Measurements from ENCODE around the gene PDCD10.

PDCD10 gene

DNA sequence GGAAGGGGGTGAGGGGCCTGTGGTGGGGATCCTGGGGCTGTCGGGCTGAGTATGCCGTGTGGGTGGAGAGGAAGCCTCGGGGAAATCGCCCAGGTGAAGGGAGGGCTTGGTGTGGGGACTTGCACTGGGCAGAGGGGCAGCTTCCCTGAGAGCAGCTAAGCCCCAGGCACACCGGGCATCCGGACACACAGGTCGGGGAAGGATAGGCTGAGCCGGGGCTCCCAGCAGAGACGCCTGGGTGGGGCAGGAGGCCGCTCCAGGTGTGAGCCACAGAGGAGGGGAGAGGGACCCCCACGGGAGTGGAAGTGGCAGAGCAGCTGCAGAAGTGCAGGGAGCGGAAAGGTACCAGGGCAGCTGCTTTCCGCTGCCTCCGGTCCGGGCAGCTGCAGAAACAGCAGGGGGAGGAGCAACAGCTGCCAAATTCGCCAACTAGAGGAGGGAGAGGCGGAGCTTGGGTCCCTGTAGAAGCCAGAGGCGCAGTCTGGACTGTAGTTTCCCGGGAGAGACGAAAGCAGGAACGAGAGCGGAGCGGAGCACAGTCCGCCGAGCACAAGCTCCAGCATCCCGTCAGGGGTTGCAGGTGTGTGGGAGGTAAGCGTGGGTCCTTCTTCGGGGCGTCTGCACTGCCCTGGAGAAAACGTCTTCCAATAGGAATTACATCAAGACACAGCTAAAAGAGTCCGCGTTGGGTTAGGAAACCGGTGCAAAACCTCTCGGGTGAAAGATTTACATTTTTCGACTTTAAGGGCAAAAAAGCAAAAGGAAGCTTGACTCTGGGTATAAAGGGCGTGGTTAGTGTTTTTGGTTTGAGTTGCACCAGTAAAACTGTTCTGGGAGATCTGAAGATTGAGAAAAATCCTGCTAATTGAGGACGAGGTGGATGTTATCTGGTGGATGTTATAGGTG lies 794 bp upstream of the PDCD10 start, which contains the start of gene SERPINI1:
Gene SERPINI1 (plus strand): TSS at position 489 of the 906 bp plus-strand sequence. CDS start 53,408 bp downstream, outside the sequence.
- DNase-seq (ENCODE audit: low read depth in 2 of 2), result peak; percentile 66 to 69

DNA sequence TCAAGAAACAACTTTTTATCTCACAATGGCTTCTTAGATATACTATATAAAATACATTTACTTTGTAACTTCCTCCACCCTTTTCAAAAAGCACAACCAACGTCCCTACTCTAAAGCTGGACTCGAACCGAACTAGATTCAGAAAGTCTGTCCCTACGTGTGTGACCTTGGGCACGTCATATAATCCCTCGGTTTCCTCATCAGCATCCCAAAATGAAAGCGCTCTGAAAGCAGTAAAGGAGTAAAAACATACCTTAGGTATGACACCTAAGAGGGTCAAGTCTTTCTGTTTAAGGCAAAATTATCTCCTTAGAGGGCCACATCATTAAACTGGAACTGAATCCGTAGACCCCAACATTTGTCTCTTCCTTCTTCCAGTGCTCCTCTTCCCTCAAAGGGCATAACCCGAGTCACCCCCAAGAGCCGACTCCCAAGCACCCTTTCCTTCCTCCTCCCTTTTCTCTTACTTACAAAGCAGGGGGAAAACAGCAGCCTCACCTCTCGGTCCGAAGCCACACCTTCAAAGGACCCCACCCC lies 663 bp downstream of the PDCD10 start:
- DNase-seq (ENCODE audit: low read depth in 2 of 2), result no peak

DNA sequence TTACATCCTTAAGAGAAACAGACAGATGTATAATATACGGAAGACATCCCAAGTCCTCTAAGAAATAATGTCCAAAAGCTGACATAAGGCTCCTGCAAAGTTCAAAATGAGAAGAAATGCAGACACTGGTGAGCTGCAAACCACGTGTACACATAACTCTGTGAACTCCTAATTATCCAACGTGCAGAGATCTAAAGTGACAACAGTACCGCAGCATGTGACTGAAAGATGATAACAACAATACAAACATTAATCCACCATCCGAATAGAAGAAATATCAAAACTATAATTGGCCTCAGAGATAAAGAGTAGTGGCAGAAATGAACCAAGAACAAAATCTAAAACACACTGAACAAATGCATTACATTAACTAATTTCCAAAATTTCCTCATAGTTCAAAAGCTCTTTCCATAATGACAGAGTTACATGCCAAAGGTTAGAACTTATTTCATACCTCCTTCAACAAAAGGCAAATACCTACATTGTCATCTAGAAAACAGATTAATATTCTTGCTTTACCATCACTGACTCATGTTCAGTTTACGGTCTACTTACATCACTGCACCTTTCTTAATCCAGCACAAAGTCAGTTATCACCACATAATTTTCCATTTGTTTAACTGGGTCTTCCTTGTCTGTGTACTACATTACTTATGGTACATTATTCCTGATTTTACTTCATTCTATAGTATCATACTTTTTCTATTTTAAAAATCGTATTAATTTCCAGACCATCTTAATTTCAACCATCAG lies 2.2 kb downstream of the PDCD10 start:
- no peak for DNase-seq (ENCODE audit: low read depth in 2 of 2)

DNA sequence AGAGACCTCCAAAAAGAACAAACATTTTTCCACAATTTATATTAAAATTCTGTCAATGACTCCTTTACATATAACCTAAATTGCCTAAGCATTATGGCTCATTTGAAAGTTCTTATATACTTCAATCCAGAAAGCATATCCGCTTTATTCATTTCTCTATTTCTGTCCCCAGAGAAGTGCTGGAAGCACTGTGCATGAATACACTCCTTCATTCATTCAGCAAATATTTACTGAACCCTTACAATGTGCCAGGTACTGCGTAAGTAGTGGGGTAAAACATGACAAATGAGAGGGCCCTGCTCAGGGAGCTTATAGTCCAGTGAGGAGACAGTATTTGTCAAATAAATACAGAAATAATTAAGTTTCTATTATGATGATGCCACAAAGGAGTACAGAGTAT lies 3.3 kb downstream of the PDCD10 start:
- DNase-seq (ENCODE audit: low read depth in 2 of 2), result no peak

DNA sequence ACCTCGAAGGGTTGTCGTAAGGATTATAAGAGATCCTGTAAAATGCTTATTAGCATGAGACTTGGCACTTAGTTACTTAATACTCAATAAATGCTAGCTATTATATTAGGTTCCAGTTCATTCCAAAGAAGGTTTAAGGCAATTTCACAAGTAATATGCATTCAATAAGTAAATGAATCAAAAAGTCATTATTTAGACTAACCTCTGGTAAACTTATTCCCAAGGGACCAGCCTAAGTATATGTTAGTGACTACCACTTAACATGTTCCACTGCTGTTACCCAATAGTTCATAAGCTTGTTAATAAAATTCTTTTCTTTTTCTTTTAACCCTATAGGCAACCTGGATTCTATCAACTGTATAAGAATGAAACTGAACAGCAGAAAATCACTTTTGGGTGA lies 5.1 kb downstream of the PDCD10 start:
- DNase-seq (ENCODE audit: low read depth in 2 of 2), result no peak

DNA sequence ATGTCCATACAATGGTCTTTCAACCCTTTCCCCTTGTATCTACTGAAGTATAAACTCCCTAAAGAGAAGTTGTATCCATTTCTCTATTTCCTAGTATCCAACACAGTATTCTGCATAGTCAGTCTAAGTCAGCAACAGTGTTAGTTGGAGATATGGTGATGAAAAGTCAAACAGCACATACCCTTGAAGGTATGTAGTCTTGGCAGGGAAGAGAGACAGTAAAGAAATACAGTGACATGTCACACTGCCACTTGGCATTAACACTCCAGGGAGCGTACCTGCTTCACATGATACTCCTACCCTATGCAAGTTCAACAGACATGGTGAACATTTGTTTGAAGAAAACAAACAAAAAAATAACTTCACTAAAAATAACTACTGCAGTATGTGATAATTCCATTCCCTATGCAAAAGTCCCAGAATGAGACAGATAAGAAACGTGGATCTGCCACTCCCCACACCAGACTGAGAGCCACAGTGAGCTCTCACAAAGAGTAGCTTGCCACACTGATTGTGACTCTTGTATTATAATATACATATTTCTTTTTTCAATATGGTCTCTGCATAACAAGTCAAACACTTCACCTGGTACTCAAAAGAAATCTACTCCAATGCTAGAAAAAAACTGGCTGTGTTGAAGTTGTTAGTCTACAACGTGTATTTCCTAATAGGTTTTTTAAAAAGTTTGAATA lies 5.9 kb downstream of the PDCD10 start:
- DNase-seq (ENCODE audit: low read depth in 2 of 2), result no peak

DNA sequence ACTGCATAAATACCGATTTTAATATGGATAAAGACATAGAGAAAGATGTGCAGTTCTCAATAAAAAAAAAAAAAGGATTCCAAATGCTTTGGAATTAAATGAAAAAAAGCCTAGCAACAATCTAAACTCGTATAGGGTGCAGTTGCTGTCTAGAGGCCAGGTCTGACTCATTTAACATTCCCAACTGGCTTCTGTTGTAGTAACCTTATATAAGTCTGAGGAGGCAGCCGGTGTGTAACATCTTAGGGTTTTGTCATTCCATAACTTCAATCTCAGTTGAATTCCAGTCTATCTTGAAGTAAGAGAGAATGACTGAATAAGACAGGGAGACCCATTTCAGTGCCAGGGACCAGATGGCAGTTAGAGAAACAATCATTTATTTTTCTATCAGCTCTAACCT lies 6.5 kb downstream of the PDCD10 start:
- DNase-seq (ENCODE audit: low read depth in 2 of 2), result peak; percentile 26 to 32

DNA sequence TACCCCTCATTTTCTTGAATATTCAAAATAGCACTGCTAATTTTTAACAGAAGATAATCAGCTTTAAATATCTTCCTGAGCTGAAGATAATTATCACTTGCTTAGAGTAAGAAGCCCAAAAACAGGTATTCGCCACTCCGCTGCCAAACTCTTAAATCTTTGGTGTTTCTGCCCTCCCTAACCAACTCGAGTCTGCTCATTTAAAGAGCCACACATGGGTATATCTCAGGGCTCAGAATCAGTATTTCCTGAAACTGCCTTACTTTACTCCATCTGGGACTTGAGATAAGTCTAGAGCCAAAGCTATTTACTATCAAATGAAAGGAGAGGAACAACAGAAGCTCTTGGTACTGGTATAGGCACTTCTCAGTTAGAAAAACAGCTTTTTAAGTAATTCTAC lies 10.8 kb downstream of the PDCD10 start:
- DNase-seq (ENCODE audit: low read depth in 2 of 2), result no peak

DNA sequence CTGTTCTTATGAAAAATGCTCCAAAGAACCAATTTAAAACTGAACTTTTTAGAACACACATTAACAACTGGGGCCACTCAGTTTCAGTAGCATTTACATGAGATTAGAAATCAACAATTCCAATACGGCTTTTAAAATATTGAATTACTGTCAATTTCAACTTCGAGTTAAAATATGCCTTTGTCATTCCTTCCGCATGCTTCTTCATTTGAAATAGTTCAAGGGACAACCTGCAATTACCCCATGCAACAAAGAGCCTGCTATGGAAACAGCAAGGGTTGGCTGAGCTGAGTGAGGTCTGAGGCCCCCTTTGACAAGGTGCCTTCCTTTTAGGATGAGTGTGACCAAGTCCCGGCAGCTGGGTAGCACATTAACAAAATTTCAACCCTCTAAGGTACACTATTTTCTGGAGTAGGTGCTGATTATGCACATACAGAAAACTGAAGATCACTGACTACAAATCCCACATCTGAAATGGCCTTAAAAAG lies 11.6 kb downstream of the PDCD10 start:
- no peak for DNase-seq (ENCODE audit: low read depth in 2 of 2)

DNA sequence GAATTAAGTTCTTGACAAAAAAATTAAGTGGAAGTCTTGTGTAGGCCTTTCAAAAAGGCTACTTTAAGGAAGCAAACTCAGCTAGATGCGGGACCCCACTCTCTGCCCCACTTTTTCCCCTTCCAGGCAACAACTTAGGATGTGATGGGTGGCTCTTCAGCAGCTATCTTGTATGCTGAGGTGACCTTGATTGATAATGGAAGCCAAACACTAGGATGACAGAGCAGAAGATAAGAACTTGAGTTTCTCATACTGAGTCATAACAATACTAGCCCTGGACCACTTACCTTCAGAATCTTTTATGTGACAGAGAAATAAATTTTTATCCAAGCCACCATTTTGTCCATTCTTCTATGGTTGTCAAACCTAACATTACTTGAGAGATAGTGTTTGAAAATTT lies 16.1 kb downstream of the PDCD10 start:
- no peak for DNase-seq (ENCODE audit: low read depth in 2 of 2)

DNA sequence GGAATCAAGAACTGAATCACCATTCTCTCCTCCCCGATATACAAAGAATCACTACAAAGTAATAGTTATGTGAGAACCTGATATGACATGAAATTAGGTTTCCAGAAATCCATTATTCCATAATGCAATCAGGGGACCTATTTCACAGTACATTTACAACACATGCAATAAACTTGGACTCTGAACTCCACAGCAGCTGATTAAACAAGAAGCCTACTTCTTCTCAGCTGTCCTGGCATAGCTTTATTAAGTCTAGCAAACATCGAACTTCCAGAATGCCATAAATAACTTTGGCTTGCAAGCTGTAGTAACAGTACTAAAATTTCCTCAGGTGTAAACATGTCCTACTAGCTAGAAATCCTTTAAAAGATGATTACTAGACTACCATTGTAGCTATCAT lies 17.8 kb downstream of the PDCD10 start:
- DNase-seq (ENCODE audit: low read depth in 2 of 2), result no peak

DNA sequence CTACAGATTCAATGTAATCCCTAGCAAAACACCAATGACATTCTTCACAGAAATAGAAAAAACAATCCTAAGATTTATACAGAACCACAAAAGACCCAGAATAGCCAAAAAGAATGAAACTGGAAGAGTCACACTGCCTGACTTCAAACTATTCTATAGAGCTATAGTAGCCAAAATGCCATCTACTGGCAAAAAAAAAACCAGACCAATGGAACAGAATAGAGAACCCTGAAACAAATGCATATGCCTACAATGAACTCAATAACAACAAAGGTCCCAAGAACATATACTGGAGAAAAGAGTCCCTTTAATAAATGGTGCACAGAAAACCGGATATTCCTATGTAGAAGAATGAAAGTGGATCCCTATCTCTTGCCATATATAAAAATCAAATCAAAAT lies 19.8 kb downstream of the PDCD10 start:
- DNase-seq (ENCODE audit: low read depth in 2 of 2), result no peak

DNA sequence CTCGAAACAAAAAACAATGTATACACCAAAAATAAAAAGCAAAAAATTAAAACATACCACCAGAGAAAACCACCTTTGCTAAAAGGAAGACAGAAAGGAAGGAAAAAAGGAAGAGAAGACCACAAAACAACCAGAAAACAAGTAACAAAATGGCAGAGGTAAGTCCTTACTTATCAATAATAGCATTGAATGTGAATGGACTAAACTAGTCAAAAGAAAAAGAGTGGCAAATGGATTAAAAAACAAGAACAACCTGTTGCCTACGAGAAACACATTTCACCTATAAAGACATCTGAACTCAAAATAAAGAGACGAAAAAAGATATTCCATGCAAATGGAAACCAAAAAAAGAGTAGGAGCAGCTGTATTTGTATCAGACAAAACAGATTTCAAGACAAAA lies 22.2 kb downstream of the PDCD10 start:
- no peak for DNase-seq (ENCODE audit: low read depth in 2 of 2)

DNA sequence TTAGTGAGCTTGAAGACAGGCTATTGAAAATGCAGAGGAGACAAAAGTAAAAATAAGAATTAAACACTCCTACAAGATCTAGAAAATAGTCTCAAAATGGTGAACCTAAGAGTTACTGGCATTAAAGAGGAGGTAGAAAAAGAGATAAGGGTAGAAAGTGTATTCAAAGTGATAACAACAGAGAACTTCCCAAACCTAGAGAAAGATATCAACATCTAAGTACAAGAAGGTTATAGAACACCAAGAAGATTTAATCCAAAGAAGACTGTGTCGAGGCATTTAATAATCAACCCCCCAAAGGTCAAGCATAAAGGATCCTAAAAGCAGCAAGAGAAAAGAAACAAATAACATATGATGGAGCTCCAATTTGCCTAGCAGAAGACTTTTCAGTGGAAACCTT lies 23.3 kb downstream of the PDCD10 start:
- no peak for DNase-seq (ENCODE audit: low read depth in 2 of 2)

DNA sequence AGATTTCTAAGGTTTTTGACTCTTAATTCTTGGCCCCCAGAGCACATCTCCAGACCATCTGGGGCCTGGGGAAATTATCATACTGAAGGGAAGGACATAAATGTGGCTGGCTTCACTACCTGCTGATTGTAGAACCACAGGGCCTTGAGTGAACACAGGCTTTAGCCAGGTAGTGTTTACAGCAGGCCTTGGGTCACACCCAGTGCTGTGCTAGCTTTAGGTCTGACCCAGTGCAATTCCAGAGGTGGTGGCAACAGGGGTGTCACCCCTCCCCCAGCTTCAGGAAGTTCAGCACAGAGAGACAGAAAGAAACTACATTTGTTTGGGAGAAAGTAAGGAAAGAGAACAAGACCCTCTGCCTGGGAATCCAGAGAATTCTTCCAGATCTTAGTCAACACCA lies 24.1 kb downstream of the PDCD10 start:
- DNase-seq (ENCODE audit: low read depth in 2 of 2), result no peak

DNA sequence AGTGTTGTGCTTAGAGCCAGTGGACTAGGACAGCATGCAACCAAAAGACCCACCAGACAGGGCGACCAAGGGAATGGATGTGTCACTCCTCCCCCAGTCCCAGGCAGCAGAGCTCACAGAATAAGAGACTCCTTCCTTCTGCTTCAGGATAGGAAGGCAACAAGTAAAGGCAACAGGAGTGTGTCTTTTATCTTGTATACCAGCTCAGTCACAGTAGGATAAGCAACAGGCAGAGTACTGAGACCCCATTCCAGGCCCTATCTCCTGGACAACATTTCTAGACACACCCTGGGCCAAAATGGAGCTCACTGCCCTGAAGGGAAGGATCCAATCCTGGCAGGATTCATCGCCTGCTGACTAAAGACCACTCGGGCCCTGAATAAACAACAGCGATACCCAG lies 25.0 kb downstream of the PDCD10 start:
- no peak for DNase-seq (ENCODE audit: low read depth in 2 of 2)

DNA sequence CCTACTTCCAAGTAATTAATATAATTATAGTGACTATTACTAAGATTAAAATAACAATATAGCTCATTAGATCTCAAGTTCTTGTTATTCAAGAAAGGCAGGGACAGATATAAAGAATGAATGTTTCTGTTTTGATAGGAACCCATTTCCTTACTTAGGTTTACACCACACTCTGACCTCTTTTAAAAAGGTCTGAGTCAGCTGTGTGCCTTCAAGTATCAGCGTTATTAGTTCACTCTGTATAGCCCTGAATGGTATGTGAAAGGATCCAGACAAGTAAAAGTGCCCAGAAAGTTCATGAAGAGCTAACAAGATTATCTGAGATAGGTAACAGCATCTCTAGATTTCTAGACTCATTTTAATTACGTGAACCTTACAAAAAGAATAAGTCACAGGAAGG lies 28.9 kb downstream of the PDCD10 start:
- DNase-seq (ENCODE audit: low read depth in 2 of 2), result no peak

DNA sequence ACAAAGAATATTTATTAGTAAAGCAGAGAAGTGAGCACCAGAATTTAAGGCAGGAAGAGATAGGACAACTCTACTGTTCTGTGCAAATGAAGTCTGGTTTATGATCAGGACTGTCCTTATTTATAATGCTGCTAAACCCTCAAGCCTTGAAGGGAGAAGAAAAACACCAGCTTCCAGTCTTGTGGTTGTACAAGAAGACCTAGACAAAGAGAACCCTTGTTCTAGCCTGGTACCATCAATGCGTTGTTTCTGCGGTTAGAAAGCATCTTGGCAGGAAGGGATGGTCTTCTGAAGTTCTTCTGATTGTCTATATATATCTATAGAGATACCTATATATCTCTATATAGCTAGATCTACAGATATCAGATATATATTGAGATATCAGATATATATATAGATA lies 33.8 kb downstream of the PDCD10 start:
- no peak for DNase-seq (ENCODE audit: low read depth in 2 of 2)

DNA sequence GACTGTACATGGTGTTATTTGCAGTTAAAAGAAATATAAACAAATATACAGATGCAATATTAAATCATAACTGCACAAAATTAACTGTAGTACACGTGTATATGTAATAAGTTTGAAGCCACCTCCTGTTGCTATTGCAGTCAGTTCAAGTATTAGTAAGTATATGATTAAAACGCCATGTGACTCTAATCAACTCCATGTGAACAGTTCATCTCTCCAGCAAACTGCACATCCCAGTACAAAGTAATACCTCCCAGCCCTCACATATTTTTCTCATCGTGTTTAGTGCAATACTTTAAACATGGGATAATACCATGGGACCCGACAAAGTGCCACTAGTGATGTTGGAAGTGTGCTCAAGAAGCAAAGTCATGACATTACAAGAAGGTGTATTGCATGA lies 34.6 kb downstream of the PDCD10 start:
- peak; percentile 22 to 25 for DNase-seq (ENCODE audit: low read depth in 2 of 2)

DNA sequence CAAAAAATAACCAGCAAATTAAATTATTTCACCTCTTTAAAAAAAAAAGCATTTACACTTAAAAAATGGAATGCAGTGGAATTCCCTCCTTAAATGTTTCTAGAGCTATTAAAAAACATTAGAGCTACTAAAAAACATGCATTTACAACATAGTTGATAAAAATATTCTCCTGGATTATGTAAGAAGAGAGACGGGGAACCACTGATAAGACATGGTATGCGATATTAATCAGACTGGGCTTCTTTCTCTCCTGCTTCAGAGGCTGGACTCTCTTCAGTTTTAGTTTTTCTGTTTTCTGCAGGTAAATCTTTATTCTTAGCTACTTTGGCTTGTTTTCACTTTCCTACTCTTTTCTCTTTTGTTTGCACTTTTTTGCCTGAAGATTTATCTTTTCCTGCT lies 40.6 kb downstream of the PDCD10 start:
- DNase-seq (ENCODE audit: low read depth in 2 of 2), result no peak

DNA sequence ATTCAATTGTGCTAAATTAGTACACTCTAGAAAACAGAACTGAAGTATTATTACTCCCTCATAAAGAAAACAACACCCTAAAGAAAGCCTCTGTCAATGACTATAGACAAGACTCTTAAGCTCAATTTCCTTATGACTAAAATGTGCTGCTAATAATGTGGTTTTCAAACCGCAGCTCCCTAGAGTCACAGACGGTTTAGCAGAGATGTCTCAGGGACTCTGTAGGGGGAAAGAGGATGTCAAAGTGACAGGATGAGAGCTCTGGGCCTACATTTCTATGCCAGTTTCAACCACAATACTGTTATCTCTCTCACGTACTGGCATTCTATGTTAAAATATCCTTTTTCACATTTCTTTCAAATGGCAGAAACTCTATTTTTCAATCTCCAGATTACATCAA lies 43.3 kb downstream of the PDCD10 start:
- DNase-seq (ENCODE audit: low read depth in 2 of 2), result peak; percentile 3 to 5

DNA sequence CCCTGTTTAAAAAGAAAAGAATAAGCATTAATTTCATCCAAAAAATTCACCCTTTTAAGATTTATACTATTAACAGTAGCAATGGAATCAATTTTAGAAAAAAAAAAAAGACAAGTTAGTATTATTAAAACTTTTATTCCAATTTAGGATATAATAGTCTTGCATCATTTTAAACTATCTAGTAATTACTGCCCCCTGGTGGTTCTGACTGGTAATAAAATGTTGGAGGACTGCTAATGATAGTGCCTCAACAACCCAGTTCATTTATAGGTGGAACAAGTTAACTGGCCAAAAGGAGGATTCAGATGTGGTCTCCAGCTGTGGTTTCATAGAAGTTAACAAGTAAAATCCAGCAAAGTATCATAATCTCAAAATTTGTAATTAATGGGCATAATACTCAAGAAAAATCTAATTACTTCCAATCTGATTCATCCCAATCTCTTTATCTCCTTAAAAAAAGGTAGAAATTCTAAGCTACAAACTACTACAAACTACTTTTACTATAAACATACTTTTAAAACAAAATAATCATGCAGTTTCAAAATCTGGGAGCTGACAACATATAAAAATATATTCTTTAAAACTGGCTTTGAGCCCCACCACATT lies 50.2 kb downstream of the PDCD10 start:
- DNase-seq (ENCODE audit: low read depth in 2 of 2), result peak; percentile 32 to 34
